TTC549 (cell line): ENCODE data around the gene ASXL1.
"Not testable (repeated sequence)": the region's sequence is repeated elsewhere in the genome, so short reads cannot be mapped to it uniquely, and the experiment has no call there.

Experiments used
- FAIRE-seq: peaks from 2 replicates; lab custom pipeline; 2012; peaks lifted over from hg19 to GRCh38; lab: Jason Lieb, UNC

ASXL1 gene

DNA sequence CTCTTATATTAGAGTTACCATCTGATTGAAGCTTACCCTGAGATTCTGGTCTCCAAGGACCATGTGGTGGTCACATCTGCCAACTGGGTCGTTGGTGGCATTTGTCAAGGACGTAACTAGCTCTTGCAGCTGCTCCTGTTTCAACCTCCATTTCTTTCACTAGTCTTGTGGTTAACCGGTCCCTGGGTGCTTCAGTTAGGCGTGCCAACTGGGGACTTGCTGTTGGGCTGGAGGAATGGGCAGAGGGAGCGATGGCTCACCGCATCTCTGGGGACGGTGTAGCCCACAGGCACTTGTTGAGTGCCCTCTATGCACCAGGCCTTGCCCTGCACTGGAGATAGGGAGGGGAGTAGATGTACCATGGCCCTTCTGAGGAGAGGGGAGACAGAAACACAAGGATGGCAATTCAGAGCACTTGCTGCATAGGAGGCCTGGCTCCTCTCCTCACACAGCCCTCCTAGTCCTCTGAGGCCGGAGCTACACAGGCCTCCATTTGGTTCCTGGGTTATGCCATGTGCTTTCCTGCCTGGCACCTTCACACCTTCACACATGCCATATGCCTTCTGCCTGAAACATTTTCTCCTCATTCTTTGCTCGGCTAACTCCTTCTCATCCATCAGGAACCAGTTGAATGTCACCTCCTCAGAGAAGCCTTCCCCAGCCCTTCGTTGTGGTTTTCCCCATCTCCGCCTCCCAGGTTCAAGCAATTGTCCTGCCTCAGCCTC, 20.0 kb upstream of the ASXL1 start:
- no peak for FAIRE-seq

DNA sequence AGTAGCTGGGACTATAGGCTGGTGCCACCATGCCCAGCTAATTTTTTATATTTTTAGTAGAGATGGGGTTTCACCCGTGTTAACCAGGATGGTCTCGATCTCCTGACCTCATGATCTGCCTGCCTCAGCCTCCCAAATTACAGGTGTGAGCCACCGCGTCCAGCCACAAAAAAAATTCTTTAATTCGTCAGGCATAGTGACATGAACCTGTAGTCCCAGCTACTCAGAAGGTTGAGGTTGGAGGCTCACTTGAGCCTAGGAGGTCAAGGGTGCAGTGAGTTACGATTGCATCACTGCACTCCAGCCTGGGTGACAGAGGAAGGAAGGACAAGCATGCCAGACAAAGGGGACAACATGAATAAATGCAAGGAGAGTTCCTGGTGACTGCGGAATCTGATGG, 19.5 kb upstream of the ASXL1 start:
- FAIRE-seq: no peak

DNA sequence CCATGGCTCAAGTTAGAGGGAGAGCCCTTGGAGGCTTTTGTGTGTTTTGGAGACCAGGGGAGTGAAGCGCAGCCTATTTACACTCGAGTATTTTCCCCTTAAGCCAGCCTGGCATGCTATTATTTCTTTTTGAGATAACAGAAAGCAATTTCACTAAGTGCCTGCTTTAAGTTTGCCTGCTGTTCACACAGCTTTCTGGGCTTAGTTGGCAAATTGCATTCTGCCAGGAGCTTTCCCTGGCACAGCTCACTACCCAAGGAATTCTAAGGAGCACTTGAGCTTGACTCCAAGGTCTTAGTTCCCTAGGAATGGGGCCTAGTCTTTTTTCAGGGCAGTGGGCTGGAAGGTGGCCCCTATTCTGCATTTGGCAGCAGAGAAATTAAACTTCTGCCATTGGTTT, 19.0 kb upstream of the ASXL1 start:
- no peak for FAIRE-seq

DNA sequence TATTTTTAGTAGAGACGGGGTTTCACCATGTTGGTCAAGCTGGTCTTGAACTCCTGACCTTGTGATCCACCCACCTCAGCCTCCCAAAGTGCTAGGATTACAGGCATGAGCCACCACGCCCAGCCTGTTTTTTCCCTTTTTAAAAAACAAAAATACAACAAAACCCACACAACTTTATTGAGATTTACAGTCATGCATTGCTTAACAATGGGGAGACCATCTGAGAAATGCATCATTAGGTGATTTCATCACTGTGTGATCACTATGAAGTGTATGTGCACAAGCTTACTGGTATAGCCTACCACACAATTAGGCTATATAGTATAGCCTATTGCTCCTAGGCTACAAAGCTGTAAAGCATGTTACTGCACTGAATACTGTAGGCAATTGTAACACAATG, 17.1 kb upstream of the ASXL1 start:
- not testable (repeated sequence) for FAIRE-seq

- FAIRE-seq: no peak
These were observed 14.7 kb upstream of the ASXL1 start for GRCh38 chr20:32343439-32343838.

- no peak for FAIRE-seq
These were observed 13.2 kb upstream of the ASXL1 start for GRCh38 chr20:32344835-32345506.

- FAIRE-seq: no peak
These were observed 9.9 kb upstream of the ASXL1 start for GRCh38 chr20:32348207-32348606.

- no peak for FAIRE-seq
These were observed 7.7 kb upstream of the ASXL1 start for GRCh38 chr20:32350421-32350820.

DNA sequence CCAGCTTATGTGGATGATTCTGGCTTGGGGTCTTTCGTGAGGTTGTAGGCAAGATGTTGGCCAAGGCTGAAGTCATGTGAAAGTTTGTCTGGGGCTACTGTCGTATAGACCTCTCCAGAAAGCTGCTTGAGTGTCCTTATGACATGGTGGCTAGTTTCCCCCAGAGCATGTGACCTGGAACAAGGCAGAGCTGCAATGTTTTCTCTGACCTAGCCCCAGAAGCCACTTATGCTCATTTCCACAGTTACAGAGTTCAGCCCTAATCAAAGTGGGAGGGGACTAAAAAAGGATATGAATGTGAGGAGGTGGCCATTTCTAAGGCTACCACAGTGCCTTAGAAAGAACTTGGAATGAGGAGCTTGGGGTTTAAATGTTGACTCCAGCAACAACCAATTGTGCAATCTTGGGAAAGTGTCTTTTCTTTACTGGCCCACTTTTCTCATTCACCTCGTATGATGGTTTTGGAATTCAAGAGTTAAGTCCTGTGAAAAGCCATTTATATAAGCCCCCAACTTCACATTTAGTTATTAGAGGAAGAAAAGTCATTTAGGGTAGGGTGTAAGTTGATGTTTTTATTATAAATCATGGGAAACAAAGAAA, 5.9 kb upstream of the ASXL1 start:
- FAIRE-seq: no peak

DNA sequence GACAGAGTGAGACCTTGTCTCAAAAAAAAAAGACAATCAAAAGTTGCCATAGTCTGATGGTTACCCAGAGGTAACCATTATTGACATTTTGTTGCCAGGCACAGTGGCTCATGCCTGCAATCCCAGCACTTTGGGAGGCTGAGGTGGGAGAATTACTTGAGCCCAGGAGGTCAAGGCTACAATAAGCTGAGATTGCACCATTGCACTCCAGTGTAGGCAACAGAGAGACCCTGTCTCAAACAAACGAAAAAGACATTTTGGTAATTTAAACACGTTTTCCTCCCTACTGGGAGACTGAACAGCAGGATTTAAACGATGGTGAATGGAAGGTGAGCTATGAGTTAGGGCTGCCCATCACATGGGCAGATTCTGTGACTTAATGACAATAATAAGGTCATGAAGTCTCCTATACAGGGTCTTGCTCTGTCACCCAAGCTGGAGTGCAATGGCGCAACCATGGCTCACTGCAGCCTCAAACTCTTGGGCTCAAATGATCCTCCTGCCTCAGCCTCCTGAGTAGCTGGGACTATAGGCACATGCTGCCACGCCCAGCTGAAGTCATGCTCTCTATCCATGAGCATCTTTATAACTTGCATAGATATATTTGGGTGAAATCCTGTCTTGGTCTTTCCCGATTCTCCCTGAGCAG, 4.2 kb upstream of the ASXL1 start:
- no peak for FAIRE-seq

DNA sequence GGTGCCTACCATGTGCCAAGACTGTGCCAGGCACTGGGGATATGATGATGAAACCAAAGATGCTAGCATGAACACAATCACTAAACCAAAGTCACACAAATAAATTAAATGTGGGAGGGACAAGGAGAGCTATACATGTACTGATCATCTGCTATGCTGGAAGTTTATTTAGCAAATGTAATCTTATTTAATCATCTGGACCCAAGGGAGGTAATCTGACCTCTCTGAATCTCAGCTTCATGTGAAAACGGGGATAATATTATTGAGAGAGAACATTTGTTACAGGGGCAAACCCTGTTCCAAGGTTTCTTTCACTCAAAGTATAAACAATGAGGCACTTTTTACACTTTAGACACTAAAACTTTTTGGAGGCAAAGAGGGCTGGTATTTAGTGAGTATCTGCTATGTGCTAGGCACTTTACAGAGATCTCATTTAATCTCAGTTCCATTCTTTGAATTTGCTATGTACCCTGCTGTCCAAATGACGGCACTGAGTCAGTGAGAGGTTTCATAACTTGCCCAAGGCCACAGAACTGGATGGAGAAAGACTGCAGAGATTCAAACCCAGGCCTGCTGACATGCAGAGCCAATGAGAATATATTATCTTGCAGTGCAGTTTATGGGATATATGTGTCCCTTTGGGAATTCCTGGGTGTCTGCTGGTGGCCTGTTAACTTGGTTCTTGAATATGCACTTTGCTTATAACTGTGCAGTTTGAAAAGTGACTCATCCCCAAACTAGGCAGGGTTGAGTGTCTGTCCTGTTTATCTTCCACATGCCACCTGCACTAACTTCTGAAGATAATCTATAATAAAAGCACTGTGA, 3.3 kb upstream of the ASXL1 start:
- FAIRE-seq: no peak

GRCh38 chr20:32355417-32355841, 2.7 kb upstream of the ASXL1 start:
- FAIRE-seq: no peak

GRCh38 chr20:32355907-32356621, 2.1 kb upstream of the ASXL1 start:
- not testable (repeated sequence) for FAIRE-seq

- FAIRE-seq: no peak
These were observed 1.3 kb upstream of the ASXL1 start for GRCh38 chr20:32356622-32357374.

DNA sequence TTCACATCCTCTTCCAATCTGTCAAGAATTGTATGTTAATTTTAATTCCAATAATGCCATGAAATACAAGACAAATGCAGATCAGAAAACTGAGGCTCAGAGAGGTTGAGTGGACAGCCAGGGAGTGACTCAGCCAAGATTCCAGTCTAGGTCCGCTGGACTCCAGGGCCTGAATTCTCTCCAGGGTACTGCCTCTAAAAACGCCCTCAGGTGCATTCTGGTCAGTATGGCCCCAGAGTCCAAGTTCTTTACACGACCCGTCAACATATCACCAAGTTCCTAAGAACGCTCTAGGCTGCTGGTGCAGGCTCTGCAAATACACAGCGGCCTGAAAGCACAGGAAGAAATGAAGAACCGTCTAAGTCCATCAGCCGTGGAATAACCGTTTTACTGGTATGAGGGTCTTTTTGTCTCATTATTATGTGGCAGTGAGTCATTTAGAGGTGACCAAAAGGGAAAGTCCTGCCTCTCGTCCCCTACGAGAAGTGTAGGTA, 709 bp upstream of the ASXL1 start:
- FAIRE-seq: no peak

- no peak for FAIRE-seq
These were observed 426 bp downstream of the ASXL1 start for GRCh38 chr20:32358632-32358882.

- FAIRE-seq: no peak
These were observed 927 bp downstream of the ASXL1 start for GRCh38 chr20:32358883-32359632.

DNA sequence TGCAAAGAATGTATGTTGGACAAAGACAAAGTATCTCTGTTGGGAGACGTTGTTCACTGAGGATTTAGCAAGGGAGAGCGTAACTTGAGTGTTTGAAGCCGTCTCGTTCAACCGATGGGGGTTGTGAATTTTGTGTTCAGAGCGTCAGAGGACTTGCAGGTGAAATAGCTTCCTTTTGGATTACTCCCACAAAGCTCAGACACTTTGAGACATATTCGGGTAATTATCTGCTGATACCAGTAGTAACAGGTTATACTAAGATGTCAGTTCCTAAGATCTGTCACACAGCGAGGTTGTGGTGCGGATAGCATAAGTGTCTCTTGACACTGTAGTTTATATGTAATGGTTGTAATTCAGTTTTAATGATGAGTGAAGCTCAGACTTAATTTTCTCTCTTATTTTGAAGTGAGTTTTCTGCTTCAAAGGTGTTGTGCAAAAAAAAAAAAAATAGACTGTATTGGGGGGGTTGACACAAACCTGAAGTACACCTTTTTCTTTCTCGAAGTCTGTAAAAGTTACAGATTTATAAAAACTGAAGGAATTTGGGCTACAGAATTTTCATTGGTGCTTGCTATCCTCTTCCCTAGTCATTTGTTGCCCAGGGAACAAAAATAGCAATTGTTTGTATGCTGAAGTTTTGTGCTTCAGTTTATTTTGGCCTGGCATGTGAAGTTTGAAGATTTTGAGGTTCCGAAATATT, 1.7 kb downstream of the ASXL1 start:
- no peak for FAIRE-seq

- FAIRE-seq: no peak
These were observed 2.2 kb downstream of the ASXL1 start for GRCh38 chr20:32360333-32360634.

DNA sequence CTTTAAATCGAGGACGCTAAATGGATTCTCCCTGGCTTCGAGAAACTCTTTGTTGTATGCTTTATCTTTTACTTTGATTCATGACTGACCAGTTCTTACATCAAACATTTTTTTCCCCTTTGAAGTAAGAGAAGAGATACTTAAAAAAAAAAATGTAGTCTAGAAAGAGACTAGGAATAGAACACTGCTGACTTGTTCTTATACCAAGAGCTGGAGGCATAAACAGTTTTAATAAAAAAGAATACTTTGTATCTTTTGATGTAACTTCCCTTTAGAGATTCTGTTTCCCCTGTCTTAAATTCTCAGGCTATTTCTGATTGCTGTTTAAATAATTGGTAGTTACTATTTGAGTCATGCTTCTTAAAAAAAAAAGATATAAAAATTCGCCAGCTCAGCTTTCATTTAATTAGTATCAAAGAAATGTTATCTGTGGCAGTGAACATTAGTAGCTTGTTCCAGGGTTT, 4.8 kb downstream of the ASXL1 start:
- no peak for FAIRE-seq
